Measurements from ENCODE around the gene CNTNAP5.

Gene CNTNAP5

DNA sequence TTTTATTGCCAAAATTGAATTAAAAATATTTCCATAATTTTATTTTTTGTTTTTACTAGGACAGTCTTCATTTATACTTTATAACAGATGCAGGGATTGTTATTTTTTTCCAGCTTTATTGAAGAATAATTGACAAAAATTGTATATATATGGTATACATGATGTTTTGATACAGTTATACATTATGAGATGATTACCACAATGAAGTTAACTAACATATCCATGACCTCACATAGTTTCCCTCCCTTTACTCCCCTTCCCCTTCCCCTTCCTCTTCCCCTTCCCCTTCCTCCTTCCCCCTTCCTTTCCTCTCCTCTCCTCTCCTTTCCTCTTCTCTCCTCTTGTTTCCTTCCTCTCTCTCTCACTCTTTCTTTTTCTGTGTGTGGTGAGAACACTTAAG is 700.1 kb downstream of the CNTNAP5 start:
- no peak for DNase-seq

GRCh38 chr2:124740636-124741035 is 715.5 kb downstream of the CNTNAP5 start:
- no peak for DNase-seq

DNA sequence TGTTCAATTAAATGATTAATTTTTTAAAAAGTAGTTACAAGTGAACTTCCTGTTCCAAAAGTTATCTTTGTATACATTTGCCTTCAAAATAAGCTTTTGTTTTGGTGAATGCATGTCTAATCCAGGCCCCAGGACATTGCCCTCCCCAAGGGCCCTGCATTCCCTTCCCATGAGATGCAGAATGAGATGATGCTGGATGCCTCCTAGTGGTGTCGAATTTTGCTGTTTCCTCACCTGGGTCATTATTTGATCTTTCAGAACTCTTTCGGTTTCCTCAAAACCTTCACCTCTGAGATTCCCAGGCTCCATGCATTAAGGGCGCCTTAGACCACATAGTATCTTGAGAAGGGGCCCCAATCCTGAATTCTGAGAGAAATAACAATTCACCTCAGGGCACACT is 728.8 kb downstream of the CNTNAP5 start:
- no peak for DNase-seq

- DNase-seq = no peak
Observed at GRCh38 chr2:124755386-124755785, 730.3 kb downstream of the CNTNAP5 start.

- DNase-seq = no peak
Observed at GRCh38 chr2:124756048-124756447, 731.0 kb downstream of the CNTNAP5 start.

GRCh38 chr2:124762388-124762787 is 737.3 kb downstream of the CNTNAP5 start:
- no peak for DNase-seq

GRCh38 chr2:124763611-124764010 is 738.5 kb downstream of the CNTNAP5 start:
- no peak for DNase-seq

- no peak for DNase-seq
Observed at GRCh38 chr2:124774781-124775180, 749.7 kb downstream of the CNTNAP5 start.

GRCh38 chr2:124776332-124776731 is 751.2 kb downstream of the CNTNAP5 start:
- DNase-seq = no peak

DNA sequence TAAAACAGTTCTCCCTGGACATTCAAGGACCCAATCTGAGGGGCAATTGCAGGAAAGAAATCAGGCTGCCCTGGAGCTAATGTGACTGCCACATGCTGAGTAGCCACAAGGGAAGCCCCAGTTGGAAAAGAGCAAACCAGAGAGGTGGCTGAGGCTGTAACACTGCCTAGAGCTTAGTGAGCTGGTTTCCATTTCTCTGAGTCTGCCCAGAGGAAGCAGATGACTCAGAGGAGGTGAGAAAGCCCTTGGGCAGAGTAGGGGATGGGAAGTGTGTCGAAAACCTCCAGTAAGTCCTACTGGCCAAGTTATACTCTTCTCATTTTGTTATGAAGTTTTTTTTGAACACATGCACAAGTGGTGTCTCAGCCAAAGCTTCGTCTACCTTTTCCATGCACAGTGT is 753.0 kb downstream of the CNTNAP5 start:
- DNase-seq = no peak

DNA sequence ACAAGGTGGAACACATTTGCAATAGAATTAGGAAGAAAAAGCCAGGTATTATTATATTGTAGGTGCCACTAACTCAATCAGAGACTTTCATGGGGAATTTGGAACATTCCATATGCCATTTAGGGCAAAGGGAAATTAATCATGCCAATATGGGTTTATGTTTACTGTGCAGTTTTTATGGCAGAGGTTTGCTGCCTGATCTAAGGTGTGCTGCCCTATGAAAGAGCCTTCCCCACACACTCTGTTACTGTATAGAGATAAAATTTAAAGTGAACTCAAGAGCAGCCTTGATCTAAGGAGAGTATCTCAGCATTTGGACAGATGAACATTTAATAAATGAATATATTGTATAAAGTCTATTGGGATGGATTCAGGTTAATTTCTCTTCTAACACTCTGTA is 771.6 kb downstream of the CNTNAP5 start:
- no peak for DNase-seq

- no peak for DNase-seq
Observed at GRCh38 chr2:124797049-124797448, 772.0 kb downstream of the CNTNAP5 start.

DNA sequence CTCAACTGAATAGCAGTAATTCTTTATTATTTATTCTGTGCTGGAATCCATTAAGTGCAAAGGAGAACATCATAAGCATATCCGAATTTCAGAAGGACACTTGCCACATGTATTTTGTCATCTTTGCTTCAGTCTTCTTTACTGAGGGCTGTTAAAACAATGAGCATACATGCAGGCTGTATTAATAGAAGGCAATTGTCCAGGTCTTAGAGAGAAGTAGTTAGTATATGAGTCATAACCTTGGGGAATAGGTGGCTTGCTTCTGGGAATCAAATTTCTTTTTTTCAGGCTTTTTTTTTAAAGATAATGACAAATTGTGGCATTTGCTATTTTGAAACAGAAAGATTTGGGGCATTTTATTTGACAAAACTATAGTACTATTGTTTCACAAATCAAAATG is 773.5 kb downstream of the CNTNAP5 start:
- DNase-seq = no peak

DNA sequence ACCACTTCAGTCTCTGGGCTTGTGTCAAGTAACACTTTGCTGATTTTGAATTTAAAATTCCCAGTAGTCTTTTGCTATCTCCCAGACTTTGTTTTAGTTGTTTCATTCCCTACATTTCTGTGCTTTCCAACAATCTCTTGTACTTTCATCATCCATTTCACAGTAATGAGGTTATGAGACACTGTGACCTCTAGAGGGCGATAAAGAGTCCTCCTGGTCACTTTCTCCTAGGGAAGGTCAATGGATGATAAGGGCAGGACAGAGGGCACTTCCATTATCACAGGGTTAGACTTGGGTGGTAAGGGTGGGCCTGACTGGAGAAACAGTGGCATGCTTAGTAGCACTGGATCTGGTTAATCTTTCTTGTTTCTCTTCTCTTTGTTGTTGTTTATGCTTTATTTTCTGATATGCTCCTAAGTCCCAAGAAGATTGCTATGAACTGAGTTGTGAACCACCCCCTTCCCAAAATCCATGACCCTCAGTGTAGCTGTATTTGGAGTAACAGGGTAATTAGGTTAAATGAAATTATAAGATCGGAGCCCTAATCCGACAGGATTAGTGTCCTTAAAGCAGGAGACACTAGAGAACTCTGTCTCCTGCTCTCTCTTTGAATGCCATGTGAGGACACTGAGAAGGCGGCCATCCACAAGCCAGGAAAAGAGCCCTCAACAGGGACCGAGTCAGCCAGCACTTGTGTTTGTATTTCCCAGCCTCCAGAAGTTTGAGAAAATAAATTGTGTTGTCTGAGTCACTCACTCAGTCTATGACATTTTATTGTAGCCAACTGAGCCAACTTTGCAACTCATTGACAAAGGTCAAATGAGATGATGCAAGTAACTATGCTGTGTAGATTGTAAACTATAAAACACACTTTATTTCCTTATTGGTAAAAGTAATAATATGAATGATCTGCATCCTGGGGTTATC is 779.2 kb downstream of the CNTNAP5 start:
- DNase-seq = peak in 1 of 2 experiments; percentile 16

DNA sequence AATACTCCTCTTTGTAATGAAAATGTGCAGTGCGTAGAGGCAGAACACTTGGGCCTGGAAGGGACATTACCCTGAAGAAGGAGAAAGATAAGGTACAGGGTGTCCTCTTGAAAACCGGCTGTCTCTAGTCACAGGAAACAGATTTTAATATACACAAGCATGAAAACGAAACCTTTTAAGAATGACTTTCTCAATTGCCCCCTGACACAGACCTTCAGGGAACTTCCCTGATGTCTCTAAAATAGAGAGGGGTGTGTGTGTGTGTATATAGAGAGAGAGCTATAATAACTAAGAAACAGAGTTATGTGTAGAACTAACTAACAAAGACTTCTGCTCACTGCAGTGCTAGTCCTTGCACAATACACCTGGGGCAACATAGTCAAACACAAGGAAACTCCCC is 780.0 kb downstream of the CNTNAP5 start:
- DNase-seq = no peak

DNA sequence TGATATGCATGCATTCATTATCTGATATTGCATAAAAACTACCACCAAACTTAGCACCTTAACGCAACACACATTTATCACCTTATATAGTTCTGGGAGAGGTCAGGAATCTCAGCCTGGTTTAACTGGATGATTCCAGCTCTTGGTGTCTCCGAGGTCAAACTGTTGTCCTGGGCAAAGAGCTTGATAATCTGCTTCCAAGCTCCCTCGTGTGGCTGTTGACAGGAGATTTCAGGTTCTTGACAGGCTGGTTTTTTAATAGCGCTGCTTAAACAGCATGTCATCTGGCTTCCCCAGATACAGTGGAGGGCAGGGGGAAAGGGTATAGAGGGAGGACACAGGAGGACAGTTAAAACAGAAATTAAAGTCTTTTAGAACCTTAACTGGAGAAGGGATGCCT is 785.0 kb downstream of the CNTNAP5 start:
- no peak for DNase-seq

DNA sequence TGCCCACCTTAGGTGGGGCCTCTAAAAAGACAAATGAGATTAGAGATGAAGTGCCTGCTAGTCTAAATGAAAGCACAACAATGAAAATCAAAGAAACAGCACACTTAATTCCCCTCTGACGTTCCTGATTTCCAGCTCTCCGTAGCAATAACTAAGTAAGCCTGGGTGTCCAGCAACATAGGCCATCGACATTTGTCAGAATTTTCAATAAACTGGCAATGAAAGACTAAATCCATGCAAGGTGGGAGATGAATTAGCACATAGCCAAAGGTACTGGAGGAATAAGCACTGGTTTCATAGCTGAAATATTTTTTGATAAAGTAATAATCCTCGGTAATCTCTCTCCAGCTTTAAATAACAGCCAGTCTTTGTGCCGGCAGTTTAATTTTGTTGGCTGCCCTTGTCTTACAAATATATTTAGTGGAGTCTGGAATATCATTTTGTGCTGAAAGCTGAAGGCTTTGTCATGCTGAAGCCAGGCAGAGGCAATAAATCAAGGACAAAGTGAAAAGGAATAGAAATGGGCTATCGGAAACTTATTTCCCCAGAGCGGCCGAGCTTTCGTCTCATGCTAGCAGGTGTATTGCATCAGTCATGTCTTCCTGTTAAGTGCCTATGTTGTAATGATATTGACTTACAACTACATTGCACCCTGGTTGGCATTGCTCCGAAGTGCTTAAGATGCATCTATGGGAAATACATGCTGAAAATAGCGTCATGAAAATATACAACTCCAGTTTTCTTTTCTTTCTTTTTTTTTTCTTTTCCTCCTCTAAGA is 790.1 kb downstream of the CNTNAP5 start:
- DNase-seq = no peak

DNA sequence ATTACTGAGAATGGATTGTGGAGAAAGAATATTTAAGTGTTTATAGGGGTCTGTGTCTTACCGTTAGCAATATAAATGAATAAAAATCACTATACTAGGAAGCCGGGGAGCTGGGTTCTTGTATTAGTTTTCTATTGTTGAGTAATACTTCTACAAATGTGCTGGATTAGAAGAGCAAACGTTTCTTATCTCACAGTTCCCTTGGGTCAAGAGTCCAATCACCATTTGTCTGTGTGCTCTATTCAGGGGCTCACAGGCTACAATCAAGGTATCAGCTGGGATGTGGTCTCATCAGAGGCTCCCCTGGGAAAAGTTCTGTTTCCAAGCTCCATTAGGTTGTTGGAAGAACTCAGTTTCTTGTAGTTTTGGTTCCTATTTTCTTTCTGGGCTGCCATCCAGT is 790.9 kb downstream of the CNTNAP5 start:
- DNase-seq = no peak

- no peak for DNase-seq
Observed at GRCh38 chr2:124822516-124822915, 797.4 kb downstream of the CNTNAP5 start.

DNA sequence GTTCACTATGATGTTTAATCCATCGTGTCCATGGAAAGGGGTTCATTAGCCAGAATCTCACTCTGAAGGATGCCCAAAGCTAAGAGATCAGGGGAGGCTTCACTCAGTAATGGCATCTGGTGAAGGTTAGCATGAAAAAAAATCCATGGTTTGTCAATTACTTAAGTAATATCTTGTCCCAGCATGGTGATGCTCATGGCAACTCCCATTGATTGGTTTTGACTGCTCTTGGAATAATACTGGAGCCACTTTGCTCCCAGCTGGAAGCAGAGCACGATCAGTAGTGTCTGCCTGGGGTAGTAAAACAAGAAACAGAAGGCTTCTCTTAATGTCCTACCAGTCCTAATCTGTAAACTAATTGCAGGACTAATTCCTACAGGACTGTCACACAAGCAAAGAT is 799.4 kb downstream of the CNTNAP5 start:
- DNase-seq = no peak

DNA sequence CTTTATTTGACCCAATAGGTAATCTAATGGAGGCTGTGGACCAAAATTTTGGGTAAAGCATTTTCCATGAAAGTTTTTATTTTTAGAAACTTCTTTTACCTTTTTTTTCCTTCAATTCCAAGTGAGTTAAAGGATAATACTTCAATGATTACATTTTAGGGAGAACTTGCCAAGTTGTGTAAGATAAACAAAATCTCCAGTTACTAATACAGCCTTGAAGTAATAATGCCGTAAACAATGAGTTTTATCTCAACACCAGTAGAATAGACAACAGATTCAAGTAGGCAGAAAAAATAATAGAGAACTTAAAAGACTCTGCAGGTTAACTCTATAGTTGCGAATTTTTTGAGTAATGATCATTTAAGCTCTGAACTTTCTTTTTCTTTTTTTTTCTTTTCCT is 807.4 kb downstream of the CNTNAP5 start:
- DNase-seq = no peak

DNA sequence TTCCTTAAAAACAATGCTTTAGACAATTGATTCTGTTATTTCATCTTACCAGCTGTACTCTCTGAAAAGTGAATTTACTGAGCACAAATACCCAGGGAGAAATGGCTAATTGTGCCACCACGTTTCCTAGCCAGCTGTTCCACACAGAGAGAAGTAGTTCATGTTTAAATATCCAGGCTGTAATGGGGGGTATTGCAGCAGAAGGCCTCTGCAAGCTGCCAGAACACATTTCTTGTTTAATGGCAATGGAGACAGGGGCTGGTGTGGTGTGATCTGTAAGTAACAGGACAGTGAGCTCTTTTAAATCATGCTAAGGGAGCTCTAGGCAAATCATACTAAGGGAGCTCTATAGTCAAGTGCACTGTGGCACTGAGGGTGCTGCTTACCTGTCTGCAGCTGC is 809.2 kb downstream of the CNTNAP5 start:
- DNase-seq = no peak

- no peak for DNase-seq
Observed at GRCh38 chr2:124835331-124835730, 810.2 kb downstream of the CNTNAP5 start.

GRCh38 chr2:124836416-124836815 is 811.3 kb downstream of the CNTNAP5 start:
- no peak for DNase-seq

Measured in SW 1271 (cell line).